ENCODE results near the gene SOD3. TPM values are rescaled to one million over a fixed set of nuclear protein-coding genes. Genes with fewer than 3 reads are reported as not detected.

The SOD3 gene
- total RNA-seq, 4 donors from 2014 or later = 5.0 to 120 (median 25.2) TPM

DNA sequence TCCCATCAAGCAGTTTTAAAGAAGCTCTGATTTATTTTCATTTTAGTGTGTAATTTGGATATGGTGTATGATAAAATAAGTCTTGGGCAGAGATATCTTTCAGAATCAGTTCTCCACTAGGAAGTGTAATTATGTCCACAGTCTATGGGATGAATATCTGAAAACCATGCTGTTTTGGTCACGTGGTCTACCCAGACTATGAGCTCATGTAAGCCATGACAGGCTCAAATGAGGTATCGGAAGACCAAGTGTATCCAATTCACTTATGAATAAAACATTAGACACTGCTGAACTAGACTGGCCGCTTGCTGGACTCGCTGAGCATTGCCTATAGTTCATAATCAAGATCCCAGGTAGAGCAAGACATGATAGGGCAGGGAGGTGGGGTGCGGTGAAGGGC, 50.5 kb downstream of the SOD3 start:
- Histone ChIP-seq H3K4me3 (no peak overlapping the region), H3K9me3 (no peaks in the 10 kb centered on the region), H3K36me3 (no peaks in the 10 kb centered on the region), H3K4me1 (peaks cover 0 to 46% (median 7%) of the 10 kb centered on the region in 3 donors), H3K27me3 (no peaks in the 10 kb centered on the region), H3K27ac (no peak overlapping the region)
- DNase-seq = no peak
- 82 to 85% methylated on average over 5 of the region's 5 CpGs for WGBS, 2 donors
- intact Hi-C loops (cut with DNase I) = no loop called here
- TF ChIP-seq POLR2A (IDR thresholded peaks at IDR 0.05) (no peak), CTCF (IDR thresholded peaks at IDR 0.05) (no peak)

DNA sequence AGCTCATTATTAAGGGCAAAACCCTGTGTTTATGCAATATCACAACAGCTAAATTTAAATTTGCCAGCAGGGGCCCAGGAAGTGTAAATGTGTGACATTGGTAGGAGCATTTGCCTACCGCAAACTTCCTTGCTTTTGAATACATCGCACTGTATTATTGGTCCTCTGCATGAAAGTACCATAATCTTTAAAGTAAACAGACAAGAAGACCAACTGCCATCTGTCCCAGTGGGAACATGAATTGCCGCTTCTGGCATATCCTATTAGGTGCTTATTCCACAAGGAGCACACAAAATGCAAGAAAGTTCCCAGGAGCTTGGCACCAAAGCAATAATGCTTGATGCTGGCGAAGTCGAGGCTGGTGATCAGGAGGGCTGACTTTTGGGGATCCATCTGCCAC, 51.3 kb downstream of the SOD3 start:
- Histone ChIP-seq H3K4me3 (no peak overlapping the region), H3K27ac (no peak overlapping the region), H3K36me3 (no peaks in the 10 kb centered on the region), H3K4me1 (peaks cover 0 to 46% (median 12%) of the 10 kb centered on the region in 3 donors), H3K27me3 (no peaks in the 10 kb centered on the region), H3K9me3 (no peaks in the 10 kb centered on the region)
- intact Hi-C loops (cut with DNase I) = no loop called here
- DNase-seq = no peak
- TF ChIP-seq POLR2A (IDR thresholded peaks at IDR 0.05) = no peak
- no peak for TF ChIP-seq CTCF (IDR thresholded peaks at IDR 0.05)
- WGBS, 2 donors = 94 to 96% methylated on average over 5 of the region's 5 CpGs

- TF ChIP-seq POLR2A (IDR thresholded peaks at IDR 0.05) (no peak), CTCF (IDR thresholded peaks at IDR 0.05) (no peak)
- H3K36me3 ChIP-seq = no peaks in the 10 kb centered on the region
- intact Hi-C loops (cut with DNase I) = no loop called here
- peaks cover 0 to 43% (median 24%) of the 10 kb centered on the region in 3 donors for H3K4me1 ChIP-seq
- DNase-seq = no peak
- no peak overlapping the region for H3K4me3 ChIP-seq
- H3K27ac ChIP-seq = peak overlapping the region in 3 of 4 donors; percentile 39 to 62 (median 60)
- H3K9me3 ChIP-seq = no peaks in the 10 kb centered on the region
- WGBS, 2 donors = 67 to 81% methylated on average over 3 to 4 of the region's 4 CpGs
- H3K27me3 ChIP-seq = no peaks in the 10 kb centered on the region
Observed at GRCh38 chr4:24849351-24849750, 54.0 kb downstream of the SOD3 start.

- WGBS, 2 donors = 71 to 90% methylated on average over 2 of the region's 2 CpGs
- Histone ChIP-seq H3K4me3 (no peak overlapping the region), H3K27me3 (no peaks in the 10 kb centered on the region), H3K27ac (peak overlapping the region in 2 of 4 donors; percentile 60 to 62), H3K9me3 (no peaks in the 10 kb centered on the region), H3K4me1 (peaks cover 0 to 43% (median 24%) of the 10 kb centered on the region in 3 donors), H3K36me3 (no peaks in the 10 kb centered on the region)
- TF ChIP-seq CTCF (IDR thresholded peaks at IDR 0.05) (no peak), POLR2A (IDR thresholded peaks at IDR 0.05) (no peak)
- intact Hi-C loops (cut with DNase I) = no loop called here
- DNase-seq = no peak
Observed at GRCh38 chr4:24849756-24850155, 54.4 kb downstream of the SOD3 start.

Small RNA genes lying within 50 kb of the gene (small RNA-seq; reads per million reads assigned to genes)
- gene AC006390.1 = 0 reads per million in 4 donors

Other genes starting within 250 kb of the SOD3 start
- 100 to 1,000 TPM in 2 of 4 donors, 10 to 100 TPM in 2; 74.1 to 160 (median 119) TPM for gene DHX15, start 211.0 kb upstream of the SOD3 start, total RNA-seq
- 10 to 100 TPM in 1 of 4 donors, 1 to 10 TPM in 2, under 1 TPM in 1; 0.91 to 13.9 (median 5.7) TPM for gene CCDC149, start 117.5 kb downstream of the SOD3 start, total RNA-seq
- 1 to 10 TPM in 1 of 4 donors, under 1 TPM in 2, not detected in 1; 0.04 to 3.8 (median 0.57) TPM for gene LGI2, start 235.4 kb downstream of the SOD3 start, total RNA-seq

Data from esophagus squamous epithelium (tissue), 5 donors.